Effector CD4-positive, alpha-beta T cell (primary cell): Measurements from ENCODE around the gene ENAM.
"Not testable (repeated sequence)": the region's sequence is repeated elsewhere in the genome, so short reads cannot be mapped to it uniquely, and the experiment has no call there.

Source experiments
- DNase-seq: peaks from one replicate; pipeline ENCODE4 v3.0.0-alpha.2; 2020

The ENAM gene

GRCh38 chr4:70627620-70628019 is 924 bp upstream of the ENAM start:
- no peak for DNase-seq

GRCh38 chr4:70629469-70630090 is 1.0 kb downstream of the ENAM start:
- no peak for DNase-seq

GRCh38 chr4:70630162-70630561 is 1.6 kb downstream of the ENAM start:
- DNase-seq = no peak

GRCh38 chr4:70632028-70632427 is 3.5 kb downstream of the ENAM start:
- no peak for DNase-seq

- DNase-seq = no peak
Measured at GRCh38 chr4:70634482-70634881, 5.9 kb downstream of the ENAM start.

GRCh38 chr4:70637239-70637913 is 8.8 kb downstream of the ENAM start:
- DNase-seq = no peak

- no peak for DNase-seq
Measured at GRCh38 chr4:70640192-70640591, 11.6 kb downstream of the ENAM start.

GRCh38 chr4:70650741-70651140 is 22.2 kb downstream of the ENAM start:
- not testable (repeated sequence) for DNase-seq

GRCh38 chr4:70651864-70652506 is 23.4 kb downstream of the ENAM start:
- no peak for DNase-seq

GRCh38 chr4:70654605-70655011 is 26.1 kb downstream of the ENAM start:
- DNase-seq = no peak

GRCh38 chr4:70657326-70657725 is 28.8 kb downstream of the ENAM start:
- DNase-seq = no peak

GRCh38 chr4:70658418-70658817 is 29.9 kb downstream of the ENAM start:
- DNase-seq = no peak

- no peak for DNase-seq
Measured at GRCh38 chr4:70660106-70660505, 31.6 kb downstream of the ENAM start.

GRCh38 chr4:70661309-70661922 is 32.9 kb downstream of the ENAM start:
- DNase-seq = not testable (repeated sequence)

- DNase-seq = no peak
Measured at GRCh38 chr4:70666369-70666768, 37.8 kb downstream of the ENAM start, which contains the start of gene JCHAIN. JCHAIN (minus strand) TSS chr4:70666508; CDS start chr4:70666490, 18 bp downstream.

- DNase-seq = no peak
Measured at GRCh38 chr4:70667740-70668535, 39.4 kb downstream of the ENAM start.

GRCh38 chr4:70670332-70671014 is 41.9 kb downstream of the ENAM start:
- DNase-seq = no peak

- no peak for DNase-seq
Measured at GRCh38 chr4:70671091-70671490, 42.5 kb downstream of the ENAM start.

GRCh38 chr4:70674191-70674590 is 45.6 kb downstream of the ENAM start:
- no peak for DNase-seq

- no peak for DNase-seq
Measured at GRCh38 chr4:70674731-70675130, 46.2 kb downstream of the ENAM start.

GRCh38 chr4:70676554-70677090 is 48.1 kb downstream of the ENAM start:
- no peak for DNase-seq
